Liver (tissue), 2 donors: ENCODE results near the gene BPIFA2.

Experiments
- GABPA ChIP-seq, 2 donors: IDR thresholded peaks in 1 of 2; conservative IDR thresholded peaks in 1 of 2; 2 replicates each; pipeline ENCODE4 v1.6.1; 2016; ENCODE audit warnings: antibody characterized with exemption in 2 of 2, mild to moderate bottlenecking in 1 of 2, moderate library complexity in 1 of 2
- MAX ChIP-seq: IDR thresholded peaks from 2 replicates; pipeline ENCODE4 v1.6.1; 2016; ENCODE audit warnings: antibody characterized with exemption
- donor health status: healthy.

- TF ChIP-seq GABPA (IDR thresholded peaks at IDR 0.05 in 1 of 2, conservative IDR thresholded peaks at IDR 0.05 in 1 of 2) (no peak), MAX (no peak)
These were observed 9.9 kb downstream of the BPIFA2 start for GRCh38 chr20:33177866-33178265.
